HUES64 (cell line): ENCODE data around the gene IL17A.

Experiments
- H3K27ac ChIP-seq: 2 replicates; pipeline ENCODE4 v1.7.0; 2013; ENCODE audit warnings: low read depth, low read length, inconsistent platforms
- H3K27me3 ChIP-seq: 2 replicates; pipeline ENCODE4 v1.6.1; 2013; ENCODE audit warnings: mild to moderate bottlenecking, low read length; ENCODE audit not compliant: insufficient read depth
- H3K36me3 ChIP-seq: 2 replicates; pipeline ENCODE4 v1.6.1; 2013; ENCODE audit warnings: mild to moderate bottlenecking, low read length; ENCODE audit not compliant: insufficient read depth
- H3K4me1 ChIP-seq: 2 replicates; pipeline ENCODE4 v1.6.1; 2013; ENCODE audit warnings: mild to moderate bottlenecking, low read length, moderate library complexity; ENCODE audit not compliant: insufficient read depth
- H3K4me3 ChIP-seq: 2 replicates; pipeline ENCODE4 v1.5.1; 2013; ENCODE audit warnings: mild to moderate bottlenecking, low read length, moderate library complexity
- H3K9ac ChIP-seq: 2 replicates; pipeline ENCODE4 v1.6.1; 2013; ENCODE audit warnings: mild to moderate bottlenecking, low read depth, low read length
- H3K9me3 ChIP-seq: 2 replicates; pipeline ENCODE4 v1.6.1; 2013; ENCODE audit warnings: low read depth, low read length; ENCODE audit not compliant: insufficient read depth
- WGBS: fragments of 150-250, 120-280 bp; methylation state at CpG from one replicate; pipeline ENCODE4 v1.1.7; 2013; ENCODE audit warnings: missing lambda C conversion rate; 5-methylcytosine and 5-hydroxymethylcytosine counted together

IL17A gene

GRCh38 chr6:52217761-52218160, 31.6 kb downstream of the IL17A start:
- Histone ChIP-seq H3K36me3 (no peaks in the 10 kb centered on the region), H3K4me3 (no peak overlapping the region), H3K27me3 (no peaks in the 10 kb centered on the region), H3K9ac (no peak overlapping the region), H3K27ac (no peak overlapping the region), H3K4me1 (no peaks in the 10 kb centered on the region), H3K9me3 (no peaks in the 10 kb centered on the region)
- 86% methylated on average over 2 of the region's 2 CpGs for WGBS

- H3K36me3 ChIP-seq: no peaks in the 10 kb centered on the region
- H3K9ac ChIP-seq: no peak overlapping the region
- no peaks in the 10 kb centered on the region for H3K9me3 ChIP-seq
- WGBS: 86% methylated on average over 2 of the region's 3 CpGs
- H3K4me1 ChIP-seq: no peaks in the 10 kb centered on the region
- H3K27ac ChIP-seq: no peak overlapping the region
- no peak overlapping the region for H3K4me3 ChIP-seq
- no peaks in the 10 kb centered on the region for H3K27me3 ChIP-seq
These were observed 35.1 kb downstream of the IL17A start for GRCh38 chr6:52221302-52221701.

GRCh38 chr6:52227495-52227894, 41.3 kb downstream of the IL17A start:
- Histone ChIP-seq H3K36me3 (no peaks in the 10 kb centered on the region), H3K27ac (no peak overlapping the region), H3K9ac (no peak overlapping the region), H3K27me3 (no peaks in the 10 kb centered on the region), H3K4me3 (no peak overlapping the region), H3K4me1 (no peaks in the 10 kb centered on the region), H3K9me3 (no peaks in the 10 kb centered on the region)
- 83% methylated on average over 1 of the region's 1 CpG for WGBS

- 100% methylated on average over 1 of the region's 1 CpG for WGBS
- Histone ChIP-seq H3K9me3 (no peaks in the 10 kb centered on the region), H3K9ac (no peak overlapping the region), H3K4me3 (no peak overlapping the region), H3K27me3 (no peaks in the 10 kb centered on the region), H3K4me1 (0 out of 2 replicates have a peak, but pooled peaks cover 4% of the 10 kb centered on the region), H3K27ac (no peak overlapping the region), H3K36me3 (no peaks in the 10 kb centered on the region)
These were observed 44.5 kb downstream of the IL17A start for GRCh38 chr6:52230685-52231084.

DNA sequence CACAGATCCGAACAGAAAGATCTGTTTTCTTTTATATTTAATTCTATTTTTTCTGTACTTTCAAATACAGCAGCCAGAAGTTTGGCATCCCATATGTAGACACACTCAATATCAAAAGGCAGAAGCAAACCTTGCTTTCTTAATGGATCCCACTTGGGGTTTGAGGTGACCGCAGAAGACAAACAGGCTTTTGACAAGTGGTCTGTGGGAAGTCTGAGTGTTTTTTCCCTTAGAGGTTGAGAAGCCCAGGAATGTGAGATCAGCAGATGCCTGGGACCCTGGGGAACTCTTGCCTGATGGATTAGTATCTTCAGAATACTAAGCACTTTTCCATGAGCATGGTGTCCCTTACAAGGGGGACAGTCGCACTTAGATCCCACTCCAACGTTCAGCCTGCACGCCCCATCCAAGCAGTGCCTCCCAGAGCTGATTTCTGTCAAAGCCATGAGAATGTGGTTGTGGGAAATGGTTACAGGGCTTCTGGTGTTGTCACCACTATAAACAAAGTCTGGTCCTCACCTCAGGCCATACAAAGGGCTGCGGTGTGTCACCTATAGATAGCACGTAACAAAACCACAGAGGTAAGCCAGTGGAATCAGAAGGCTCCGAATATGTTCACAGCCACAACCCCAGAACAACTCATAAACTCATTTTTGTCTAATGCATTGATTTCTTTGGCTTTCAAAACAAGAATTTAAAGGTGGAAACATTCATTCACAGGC, 45.4 kb downstream of the IL17A start:
- H3K27me3 ChIP-seq: no peaks in the 10 kb centered on the region
- H3K4me3 ChIP-seq: no peak overlapping the region
- H3K27ac ChIP-seq: no peak overlapping the region
- 96% methylated on average over 8 of the region's 8 CpGs for WGBS
- no peaks in the 10 kb centered on the region for H3K9me3 ChIP-seq
- no peak overlapping the region for H3K9ac ChIP-seq
- H3K36me3 ChIP-seq: no peaks in the 10 kb centered on the region
- 0 out of 2 replicates have a peak, but pooled peaks cover 4% of the 10 kb centered on the region for H3K4me1 ChIP-seq

GRCh38 chr6:52233005-52233404, 46.8 kb downstream of the IL17A start:
- Histone ChIP-seq H3K36me3 (no peaks in the 10 kb centered on the region), H3K9ac (no peak overlapping the region), H3K27me3 (no peaks in the 10 kb centered on the region), H3K9me3 (no peaks in the 10 kb centered on the region), H3K4me3 (no peak overlapping the region), H3K4me1 (0 out of 2 replicates have a peak, but pooled peaks cover 4% of the 10 kb centered on the region), H3K27ac (no peak overlapping the region)
- WGBS: 96% methylated on average over 2 of the region's 4 CpGs

- Histone ChIP-seq H3K27me3 (no peaks in the 10 kb centered on the region), H3K36me3 (no peaks in the 10 kb centered on the region), H3K9ac (no peak overlapping the region), H3K4me1 (0 out of 2 replicates have a peak, but pooled peaks cover 4% of the 10 kb centered on the region), H3K9me3 (no peaks in the 10 kb centered on the region), H3K27ac (no peak overlapping the region), H3K4me3 (no peak overlapping the region)
- 65% methylated on average over 14 of the region's 15 CpGs for WGBS
These were observed 48.0 kb downstream of the IL17A start for GRCh38 chr6:52233975-52234823.
